C4-2B (cell line): ENCODE results near the gene ZNF775.

Source experiments
- CTCF ChIP-seq: fragments of 450-650 bp; conservative IDR thresholded peaks from 2 replicates; pipeline ENCODE4 v1.5.1; 2017; ENCODE audit warnings: mild to moderate bottlenecking
- ZFX ChIP-seq: fragments of 450-650 bp; IDR thresholded peaks from 2 replicates; pipeline ENCODE4 v1.6.1; 2017

- TF ChIP-seq CTCF (no peak), ZFX (no peak)
Observed at GRCh38 chr7:150393325-150393724, 14.2 kb downstream of the ZNF775 start.
